GM12878 (cell line): ENCODE data around the gene ZNF425. TPM values are rescaled to one million over a fixed set of nuclear protein-coding genes. Genes with fewer than 3 reads are reported as not detected.

ENCODE experiments used
- ATAC-seq: fragments of 200-7000 bp; cut with Tn5 transposase; 3 replicates; pipeline ENCODE4 v1.9.1; 2020; ENCODE audit warnings: mild to moderate bottlenecking, moderate library complexity
- BruUV-seq: library from RNA; stranded (reverse); fragments of 400-500 nt; replicated peaks from 2 replicates; lab custom pipeline; 2021; lab: Mats Ljungman, UMichigan
- CTCF ChIA-PET: fragments of 300-600 bp; sonication (Branson Sonifier 250); formaldehyde crosslinking; extraction: SDS; loops from one replicate; lab custom pipeline; 2021; ENCODE audit warnings: inconsistent platforms; lab: Yijun Ruan, JAX
- POLR2A ChIA-PET: fragments of 350-600 bp; formaldehyde crosslinking; extraction: SDS; loops from one replicate; lab custom pipeline; 2021; ENCODE audit warnings: inconsistent platforms; lab: Charles Lee
- RAD21 ChIA-PET: fragments of 300-600 bp; sonication (Branson Sonifier 250); formaldehyde crosslinking; loops from one replicate; lab custom pipeline; 2023; ENCODE audit warnings: antibody characterized with exemption; ENCODE audit not compliant: unreplicated experiment; lab: Charles Lee
- SMC1A ChIA-PET: fragments of 300-600 bp; sonication (Branson Sonifier 250); formaldehyde crosslinking; loops from one replicate; lab custom pipeline; 2023; ENCODE audit not compliant: unreplicated experiment, uncharacterized antibody; lab: Charles Lee
- DNase-seq: peaks from one replicate; pipeline ENCODE4 v3.0.0-alpha.2; 2011; ENCODE audit warnings: low read depth, low spot score
- FAIRE-seq: peaks from 3 replicates; lab custom pipeline; 2011; peaks lifted over from hg19 to GRCh38; lab: Jason Lieb, UNC
- H2AFZ ChIP-seq: 2 replicates; pipeline ENCODE4 v1.6.0; 2011; ENCODE audit warnings: low read depth, low read length, control low read depth; ENCODE audit not compliant: control insufficient read depth
- H3K27ac ChIP-seq: 2 replicates; pipeline ENCODE4 v1.5.1; 2011; ENCODE audit warnings: control low read depth; ENCODE audit not compliant: control insufficient read depth, insufficient read depth
- H3K27me3 ChIP-seq, 2 experiments: replicated peaks in 1 of 2; 2 replicates each; pipeline versions ENCODE4 v1.6.0 to v1.6.1; 2011; ENCODE audit warnings: low read length in 1 of 2; ENCODE audit not compliant: control insufficient read depth in 2 of 2, insufficient read depth in 2 of 2
- H3K36me3 ChIP-seq, 2 experiments: 2 replicates each; pipeline ENCODE4 v1.5.1; 2011; ENCODE audit warnings: low read length in 1 of 2; ENCODE audit not compliant: control insufficient read depth in 2 of 2, insufficient read depth in 2 of 2
- H3K4me1 ChIP-seq: 2 replicates; pipeline ENCODE4 v1.6.1; 2011; ENCODE audit warnings: mild to moderate bottlenecking, low read length, moderate library complexity, mixed read lengths; ENCODE audit not compliant: control insufficient read depth, insufficient read depth
- H3K4me2 ChIP-seq: 2 replicates; pipeline ENCODE4 v1.6.0; 2011; ENCODE audit warnings: control low read depth; ENCODE audit not compliant: control insufficient read depth, insufficient read depth
- H3K4me3 ChIP-seq: fragments of 200-600 bp; sonication (generic); 2 replicates; pipeline ENCODE4 v1.5.1; 2016
- H3K79me2 ChIP-seq: 2 replicates; pipeline ENCODE4 v1.6.0; 2011; ENCODE audit warnings: low read length; ENCODE audit not compliant: control insufficient read depth, insufficient read depth
- H3K9ac ChIP-seq: 2 replicates; pipeline ENCODE4 v1.8.0; 2011; ENCODE audit warnings: low read length, control low read depth, mixed read lengths; ENCODE audit not compliant: control insufficient read depth, insufficient read depth
- H3K9me3 ChIP-seq: replicated peaks from 3 replicates; pipeline ENCODE4 v1.5.1; 2011; ENCODE audit warnings: mild to moderate bottlenecking, low read length; ENCODE audit not compliant: control insufficient read depth, insufficient read depth
- H4K20me1 ChIP-seq: 2 replicates; pipeline ENCODE4 v1.6.0; 2011; ENCODE audit not compliant: control insufficient read depth, insufficient read depth
- EP300 ChIP-seq, 2 experiments: fragments of 150-350 bp in 1 of 2; IDR thresholded peaks; 2 replicates each; pipeline ENCODE4 v1.6.1; 2011 to 2012; ENCODE audit warnings: low read depth in 2 of 2, low read length in 2 of 2, borderline replicate concordance in 1 of 2, improper control_type of control experiment in 1 of 2, inconsistent platforms in 1 of 2; ENCODE audit not compliant: control insufficient read depth in 1 of 2
- FOXK2 ChIP-seq: fragments of 450-650 bp; IDR thresholded peaks from 2 replicates; pipeline ENCODE4 v1.6.1; 2017; ENCODE audit warnings: mild to moderate bottlenecking, moderate library complexity
- JUND ChIP-seq: IDR thresholded peaks from 2 replicates; pipeline ENCODE4 v1.6.1; 2012; ENCODE audit warnings: low read depth, mild to moderate bottlenecking, low read length, improper control_type of control experiment, moderate library complexity
- KAT2A ChIP-seq: conservative IDR thresholded peaks from 2 replicates; pipeline ENCODE4 v1.6.1; 2011; ENCODE audit warnings: low read depth, low read length; ENCODE audit not compliant: control insufficient read depth
- MEF2A ChIP-seq: IDR thresholded peaks from 2 replicates; pipeline ENCODE4 v1.6.1; 2011; ENCODE audit warnings: low read depth, mild to moderate bottlenecking, low read length, moderate library complexity; ENCODE audit not compliant: insufficient read depth
- NR2C1 ChIP-seq: fragments of 450-650 bp; IDR thresholded peaks from 2 replicates; pipeline ENCODE4 v1.6.1; 2017; ENCODE audit warnings: antibody characterized with exemption, mild to moderate bottlenecking, moderate library complexity
- PAX8 ChIP-seq: fragments of 450-650 bp; IDR thresholded peaks from 2 replicates; pipeline ENCODE4 v1.6.1; 2017; ENCODE audit warnings: mild to moderate bottlenecking, moderate library complexity
- SMAD1 ChIP-seq: fragments of 450-650 bp; IDR thresholded peaks from 2 replicates; pipeline ENCODE4 v1.6.1; 2018; ENCODE audit warnings: mild to moderate bottlenecking, low read depth; ENCODE audit not compliant: partially characterized antibody
- SPI1 ChIP-seq: IDR thresholded peaks from 2 replicates; pipeline ENCODE4 v1.6.1; 2011; ENCODE audit warnings: low read depth, mild to moderate bottlenecking, low read length, moderate library complexity, borderline replicate concordance; ENCODE audit not compliant: insufficient read depth
- WRNIP1 ChIP-seq: IDR thresholded peaks from 2 replicates; pipeline ENCODE4 v1.6.1; 2011; ENCODE audit warnings: low read depth, low read length, improper control_type of control experiment, borderline replicate concordance
- YY1 ChIP-seq: IDR thresholded peaks from 2 replicates; pipeline ENCODE4 v1.6.1; 2011; ENCODE audit warnings: low read depth, mild to moderate bottlenecking, low read length
- WGBS: methylation state at CpG from one replicate; pipeline ENCODE4 v1.1.6; 2016; ENCODE audit warnings: low lambda C conversion rate; ENCODE audit not compliant: insufficient replicate concordance, insufficient coverage; ENCODE audit errors: missing lambda C conversion rate; 5-methylcytosine and 5-hydroxymethylcytosine counted together
- in situ Hi-C: fragments of 300-500 bp; cut with MboI; formaldehyde crosslinking; loops from 9 replicates; pipeline ENCODE4 v1.14.3; 2018; ENCODE audit warnings: mixed read lengths
- intact Hi-C: fragments of 100-400 bp; cut with micrococcal nuclease; formaldehyde crosslinking; loops from one replicate; pipeline ENCODE4 v1.14.2; 2022; ENCODE audit not compliant: unreplicated experiment
- polyA plus RNA-seq, 11 experiments: library from polyadenylated mRNA; depleted of rRNA in 4 of 11; unstranded in 6 of 11; stranded (reverse) in 5 of 11; fragments of >200 nt; fragmentation: Nextera tagmentation in 4 of 11; fragmentation: Illumina TruSeq in 1 of 11; extraction: Ambion mirVana in 4 of 11; extraction: Trizol in 1 of 11; gene quantifications; 1 replicate in 1 of 11; 2 replicates in 10 of 11; pipeline versions ENCODE4 v1.2.1 to v1.2.3, GENCODE V29; 2011 to 2016; ENCODE audit warnings: inconsistent platforms in 2 of 11, missing spikeins in 2 of 11, low read depth in 1 of 11
- total RNA-seq, 4 experiments: library from RNA; depleted of rRNA in 3 of 4; stranded (reverse); fragments of >200 nt in 3 of 4; fragmentation: Illumina TruSeq in 1 of 4; extraction: Trizol in 1 of 4; gene quantifications; 2 replicates each; pipeline versions ENCODE4 v1.2.1 to v1.2.3, GENCODE V29; 2013 to 2021
- TF ChIP-seq, protein P1 (sequence below): fragments of 450-650 bp; IDR thresholded peaks from 2 replicates; pipeline ENCODE4 v1.6.1; 2017; ENCODE audit warnings: low read depth, mild to moderate bottlenecking, moderate library complexity
- TF ChIP-seq, protein P2 (sequence below): fragments of 450-650 bp; IDR thresholded peaks from 2 replicates; pipeline ENCODE4 v1.6.1; 2016; ENCODE audit warnings: mild to moderate bottlenecking
- TF ChIP-seq, protein P3 (sequence below): fragments of 150-350 bp; IDR thresholded peaks from 2 replicates; pipeline ENCODE4 v1.6.1; 2016; ENCODE audit warnings: low read depth, low read length

Gene ZNF425
- total and polyA plus RNA-seq, 10 of the 15 experiments (the other 5 are each of a cell fraction or from before 2014, with no cell fraction given) = 0.19 to 1.8 (median 0.91) TPM

DNA sequence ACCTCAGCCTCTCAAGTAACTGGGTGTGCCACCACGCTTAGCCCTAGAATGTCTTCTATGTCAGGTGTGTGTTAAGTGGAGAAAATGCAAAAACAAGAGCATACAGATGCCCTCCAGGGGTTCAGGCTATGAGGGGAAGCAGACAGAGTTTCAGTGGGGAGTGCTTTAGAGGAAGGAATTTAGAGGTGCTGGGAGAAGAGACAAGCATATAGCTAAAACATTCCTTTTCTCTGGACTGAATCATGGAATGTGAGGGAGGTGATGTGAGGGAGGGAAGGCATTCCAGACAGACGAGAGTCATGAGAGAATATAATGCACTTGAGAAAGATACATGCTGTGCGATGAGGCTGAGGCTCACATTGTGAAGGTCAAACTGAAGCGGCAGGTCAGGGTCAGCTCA, 29.0 kb downstream of the ZNF425 start (continued):
- TF ChIP-seq YY1 = no peak
- TF ChIP-seq, protein P1, sequence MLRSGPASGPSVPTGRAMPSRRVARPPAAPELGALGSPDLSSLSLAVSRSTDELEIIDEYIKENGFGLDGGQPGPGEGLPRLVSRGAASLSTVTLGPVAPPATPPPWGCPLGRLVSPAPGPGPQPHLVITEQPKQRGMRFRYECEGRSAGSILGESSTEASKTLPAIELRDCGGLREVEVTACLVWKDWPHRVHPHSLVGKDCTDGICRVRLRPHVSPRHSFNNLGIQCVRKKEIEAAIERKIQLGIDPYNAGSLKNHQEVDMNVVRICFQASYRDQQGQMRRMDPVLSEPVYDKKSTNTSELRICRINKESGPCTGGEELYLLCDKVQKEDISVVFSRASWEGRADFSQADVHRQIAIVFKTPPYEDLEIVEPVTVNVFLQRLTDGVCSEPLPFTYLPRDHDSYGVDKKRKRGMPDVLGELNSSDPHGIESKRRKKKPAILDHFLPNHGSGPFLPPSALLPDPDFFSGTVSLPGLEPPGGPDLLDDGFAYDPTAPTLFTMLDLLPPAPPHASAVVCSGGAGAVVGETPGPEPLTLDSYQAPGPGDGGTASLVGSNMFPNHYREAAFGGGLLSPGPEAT = no peak
- TF ChIP-seq WRNIP1 = no peak

DNA sequence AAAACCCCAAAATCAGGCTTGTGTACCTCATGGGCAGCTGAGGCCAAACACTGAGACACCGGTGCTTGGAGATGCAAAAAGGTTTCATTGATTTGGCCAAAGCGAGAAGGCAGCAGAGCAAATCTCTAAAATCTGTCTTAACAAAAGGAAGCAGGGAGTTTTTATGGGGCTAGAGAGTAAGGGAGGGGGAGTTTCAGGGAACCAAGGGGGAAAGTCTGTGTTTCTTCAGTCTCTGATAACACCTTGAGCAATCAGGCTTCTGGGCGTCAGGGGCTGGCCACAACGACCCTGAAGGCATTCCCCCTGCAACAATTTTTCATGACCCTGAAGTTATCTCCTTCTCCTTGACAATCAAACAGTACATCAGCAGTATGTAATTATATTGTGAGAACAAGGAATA, 32.9 kb downstream of the ZNF425 start:
- ATAC-seq (no peak), DNase-seq (no peak), FAIRE-seq (no peak)
- no peak overlapping the region for H3K9ac ChIP-seq
- WGBS = 0% methylated on average over 4 of the region's 4 CpGs
- CTCF ChIA-PET = interaction anchor here (1.2 to 1.3 kb wide), 2 partner anchors 28 to 88 kb away, joined by 4 read pairs; no protein-coding TSS in a partner anchor
- RAD21 ChIA-PET = interaction anchor here (0.7 to 0.8 kb wide), 3 partner anchors 27 to 88 kb away, joined by 3 to 4 read pairs (median 4); partner anchors contain the start of gene ZNF398
- H3K4me1 ChIP-seq = peaks cover 6% of the 10 kb centered on the region; the same call in 1 of the 2 replicates
- H3K4me2 ChIP-seq = 0 out of 2 replicates have a peak overlapping the region, but pooled peaks have one; percentile 13
- peaks cover 6% of the 10 kb centered on the region for H3K79me2 ChIP-seq
- H3K36me3 ChIP-seq = no peaks in the 10 kb centered on the region
- peak overlapping the region; percentile 55 for H2AFZ ChIP-seq
- POLR2A ChIA-PET = no interaction called here
- no peak overlapping the region for H3K27ac ChIP-seq
- no peaks in the 10 kb centered on the region for H3K27me3 ChIP-seq
- no peak overlapping the region for H3K4me3 ChIP-seq
- intact Hi-C loops (no loop called here), in situ Hi-C loops (no loop called here)
- SMC1A ChIA-PET = interaction anchor here (1.4 kb wide), 1 partner anchor 130 kb away, joined by 3 read pairs; no protein-coding TSS in a partner anchor
- no TSS peak for BruUV-seq
- no peaks in the 10 kb centered on the region for H3K9me3 ChIP-seq
- TF ChIP-seq NR2C1 (no peak), MEF2A (no peak), FOXK2 (no peak), KAT2A (no peak), SPI1 (no peak), EP300 (IDR thresholded peaks at IDR 0.05; ENCODE audit: borderline replicate concordance in 1 of 2, control insufficient read depth in 1 of 2, low read depth in 2 of 2, low read length in 2 of 2) (no peak), PAX8 (no peak), JUND (no peak), SMAD1 (no peak)
- TF ChIP-seq, protein P2, sequence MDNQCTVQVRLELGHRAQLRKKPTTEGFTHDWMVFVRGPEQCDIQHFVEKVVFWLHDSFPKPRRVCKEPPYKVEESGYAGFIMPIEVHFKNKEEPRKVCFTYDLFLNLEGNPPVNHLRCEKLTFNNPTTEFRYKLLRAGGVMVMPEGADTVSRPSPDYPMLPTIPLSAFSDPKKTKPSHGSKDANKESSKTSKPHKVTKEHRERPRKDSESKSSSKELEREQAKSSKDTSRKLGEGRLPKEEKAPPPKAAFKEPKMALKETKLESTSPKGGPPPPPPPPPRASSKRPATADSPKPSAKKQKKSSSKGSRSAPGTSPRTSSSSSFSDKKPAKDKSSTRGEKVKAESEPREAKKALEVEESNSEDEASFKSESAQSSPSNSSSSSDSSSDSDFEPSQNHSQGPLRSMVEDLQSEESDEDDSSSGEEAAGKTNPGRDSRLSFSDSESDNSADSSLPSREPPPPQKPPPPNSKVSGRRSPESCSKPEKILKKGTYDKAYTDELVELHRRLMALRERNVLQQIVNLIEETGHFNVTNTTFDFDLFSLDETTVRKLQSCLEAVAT = no peak
- TF ChIP-seq, protein P3, sequence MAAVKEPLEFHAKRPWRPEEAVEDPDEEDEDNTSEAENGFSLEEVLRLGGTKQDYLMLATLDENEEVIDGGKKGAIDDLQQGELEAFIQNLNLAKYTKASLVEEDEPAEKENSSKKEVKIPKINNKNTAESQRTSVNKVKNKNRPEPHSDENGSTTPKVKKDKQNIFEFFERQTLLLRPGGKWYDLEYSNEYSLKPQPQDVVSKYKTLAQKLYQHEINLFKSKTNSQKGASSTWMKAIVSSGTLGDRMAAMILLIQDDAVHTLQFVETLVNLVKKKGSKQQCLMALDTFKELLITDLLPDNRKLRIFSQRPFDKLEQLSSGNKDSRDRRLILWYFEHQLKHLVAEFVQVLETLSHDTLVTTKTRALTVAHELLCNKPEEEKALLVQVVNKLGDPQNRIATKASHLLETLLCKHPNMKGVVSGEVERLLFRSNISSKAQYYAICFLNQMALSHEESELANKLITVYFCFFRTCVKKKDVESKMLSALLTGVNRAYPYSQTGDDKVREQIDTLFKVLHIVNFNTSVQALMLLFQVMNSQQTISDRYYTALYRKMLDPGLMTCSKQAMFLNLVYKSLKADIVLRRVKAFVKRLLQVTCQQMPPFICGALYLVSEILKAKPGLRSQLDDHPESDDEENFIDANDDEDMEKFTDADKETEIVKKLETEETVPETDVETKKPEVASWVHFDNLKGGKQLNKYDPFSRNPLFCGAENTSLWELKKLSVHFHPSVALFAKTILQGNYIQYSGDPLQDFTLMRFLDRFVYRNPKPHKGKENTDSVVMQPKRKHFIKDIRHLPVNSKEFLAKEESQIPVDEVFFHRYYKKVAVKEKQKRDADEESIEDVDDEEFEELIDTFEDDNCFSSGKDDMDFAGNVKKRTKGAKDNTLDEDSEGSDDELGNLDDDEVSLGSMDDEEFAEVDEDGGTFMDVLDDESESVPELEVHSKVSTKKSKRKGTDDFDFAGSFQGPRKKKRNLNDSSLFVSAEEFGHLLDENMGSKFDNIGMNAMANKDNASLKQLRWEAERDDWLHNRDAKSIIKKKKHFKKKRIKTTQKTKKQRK = no peak
- H4K20me1 ChIP-seq = no peaks in the 10 kb centered on the region
